ENCODE data around the gene ESPNL. TPM values are rescaled to one million over a fixed set of nuclear protein-coding genes. Genes with fewer than 3 reads are reported as not detected.

Gene ESPNL
- total RNA-seq: 1 to 10 TPM in 4 of 7 donors, under 1 TPM in 3; 0.65 to 5.1 (median 1.5) TPM
- polyA plus RNA-seq: 1 to 10 TPM; 1.3 to 6.2 (median 3.8) TPM
- long read RNA-seq, donor 1: 0 reads
- long read RNA-seq, donor 2: 0 reads

GRCh38 chr2:238100049-238100820 lies at the start of gene ESPNL:
Gene ESPNL (plus strand): TSS chr2:238100340. CDS start chr2:238100420, 80 bp downstream.
- Histone ChIP-seq H3K9me3 (no peaks in the 10 kb centered on the region), H3K36me3 (peaks cover 0 to 4% (median 0%) of the 10 kb centered on the region in 6 donors), H3K27ac (peak within 1 kb of the TSS in 6 of 8 donors; percentile 22 to 81 (median 74)), H3K27me3 (replicated peaks in 1 of 7) (no peaks in the 10 kb centered on the region), H3K4me1 (peaks cover 5 to 27% (median 19%) of the 10 kb centered on the region in 6 donors), H3K4me3 (no peak within 1 kb of the TSS)
- WGBS, 5 donors: 74 to 87% (median 78%) methylated on average over 15 to 38 of the region's 38 CpGs
- TF ChIP-seq POLR2A (IDR thresholded peaks at IDR 0.05) (no peak), POLR2AphosphoS5 (IDR thresholded peaks at IDR 0.05) (no peak), CTCF (IDR thresholded peaks at IDR 0.05 in 8 of 11, conservative IDR thresholded peaks at IDR 0.05 in 3 of 11) (no peak)
- intact Hi-C loops (cut with DNase I; ENCODE audit: low total_unique reads): no loop called here
- peak; percentile 76 for DNase-seq

- 88 to 94% (median 91%) methylated on average over 2 of the region's 2 CpGs for WGBS, 5 donors
- intact Hi-C loops (cut with DNase I; ENCODE audit: low total_unique reads): loop anchor here (10.0 kb wide), 1 partner anchor 88 kb away; the partner anchor contains the start of gene UBE2F
- no peaks in the 10 kb centered on the region for H3K36me3 ChIP-seq
- H3K4me3 ChIP-seq: no peak overlapping the region
- peaks cover 0 to 10% (median 8%) of the 10 kb centered on the region in 8 donors for H3K9me3 ChIP-seq
- H3K27ac ChIP-seq: no peak overlapping the region
- DNase-seq: no peak
- TF ChIP-seq POLR2A (IDR thresholded peaks at IDR 0.05): no peak
- TF ChIP-seq POLR2AphosphoS5 (IDR thresholded peaks at IDR 0.05): no peak
- TF ChIP-seq CTCF (IDR thresholded peaks at IDR 0.05 in 8 of 11, conservative IDR thresholded peaks at IDR 0.05 in 3 of 11): no peak
- no peaks in the 10 kb centered on the region for H3K4me1 ChIP-seq
- H3K27me3 ChIP-seq (replicated peaks in 1 of 7): peaks cover 0 to 23% (median 0%) of the 10 kb centered on the region in 7 donors
These were observed 46.9 kb upstream of the ESPNL start for GRCh38 chr2:238053191-238053776.

GRCh38 chr2:238055841-238056240 lies 44.3 kb upstream of the ESPNL start:
- no peak for TF ChIP-seq CTCF (IDR thresholded peaks at IDR 0.05 in 8 of 11, conservative IDR thresholded peaks at IDR 0.05 in 3 of 11)
- TF ChIP-seq POLR2AphosphoS5 (IDR thresholded peaks at IDR 0.05): no peak
- TF ChIP-seq POLR2A (IDR thresholded peaks at IDR 0.05): no peak
- Histone ChIP-seq H3K4me1 (peaks cover 0 to 10% (median 8%) of the 10 kb centered on the region in 6 donors), H3K9me3 (no peaks in the 10 kb centered on the region), H3K27ac (no peak overlapping the region), H3K4me3 (no peak overlapping the region), H3K36me3 (no peaks in the 10 kb centered on the region), H3K27me3 (replicated peaks in 1 of 7) (peaks cover 0 to 23% (median 0%) of the 10 kb centered on the region in 7 donors)
- DNase-seq: no peak
- intact Hi-C loops (cut with DNase I; ENCODE audit: low total_unique reads): loop anchor here (10.0 kb wide), 1 partner anchor 91 kb away; the partner anchor contains the start of gene UBE2F
- WGBS, 5 donors: 39 to 46% (median 43%) methylated on average over 3 of the region's 3 CpGs

Data from spleen (tissue), 13 donors.